ENCODE results near the gene SPATA31A5.
"Not testable (repeated sequence)": the region's sequence is repeated elsewhere in the genome, so short reads cannot be mapped to it uniquely, and the experiment has no call there.

SPATA31A5 gene

GRCh38 chr9:60914107-60914506, at the start of gene SPATA31A5:
SPATA31A5 (plus strand) TSS chr9:60914407; CDS start chr9:60914436, 29 bp downstream.
- TF ChIP-seq GATA2, GATA3 (IDR thresholded peaks at IDR 0.05; ENCODE audit: low read depth, low read length): not testable (repeated sequence)

Data from SH-SY5Y (cell line).